ENCODE measurements around the gene MTA3. TPM values are rescaled to one million over a fixed set of nuclear protein-coding genes. Genes with fewer than 3 reads are reported as not detected.

MTA3 gene
- total and polyA plus RNA-seq, 9 of the 15 experiments (the other 6 are each of a cell fraction or from before 2014, with no cell fraction given) = 12.4 to 39.6 (median 23.5) TPM

GRCh38 chr2:42712934-42713333 is 144.5 kb downstream of the MTA3 start (continued):
- TF ChIP-seq NR4A1 (CRISPR knock-in tag; IDR thresholded peaks at IDR 0.05) (no peak), NR4A1 (tag; IDR thresholded peaks at IDR 0.05) (no peak), MAZ (CRISPR knock-in tag; conservative IDR thresholded peaks at IDR 0.05 in 1 of 2, IDR thresholded peaks at IDR 0.05 in 1 of 2) (no peak), SMARCB1 (IDR thresholded peaks at IDR 0.05; ENCODE audit: insufficient read length, low read depth) (no peak)

GRCh38 chr2:42713920-42714319 is 145.5 kb downstream of the MTA3 start:
- no peaks in the 10 kb centered on the region for H3K36me3 ChIP-seq (ENCODE audit: control insufficient read depth, insufficient read depth, low read length)
- no peaks in the 10 kb centered on the region for H3K4me1 ChIP-seq (replicated peaks in 1 of 2; ENCODE audit: control insufficient read depth in 2 of 2, insufficient read depth in 2 of 2, low read length in 2 of 2)
- ChIA-PET CTCF (ENCODE audit: low intra/inter-chr PET ratio) (no interaction called here), POLR2A (interaction anchor here (1.1 kb wide), 1 partner anchor 14 kb away, joined by 3 read pairs; no protein-coding TSS in a partner anchor)
- FAIRE-seq (no peak), DNase-seq (ENCODE audit: extremely low read depth in 1 of 4, low spot score in 3 of 4) (no peak), ATAC-seq (no peak)
- no peak overlapping the region for H3K27ac ChIP-seq (ENCODE audit: extremely low read depth, low read depth, low read length)
- no peaks in the 10 kb centered on the region for H4K20me1 ChIP-seq (replicated peaks; ENCODE audit: control insufficient read depth, insufficient read depth, low read length)
- no peak overlapping the region for H3K4me2 ChIP-seq (ENCODE audit: insufficient read depth, low read length)
- H3K79me2 ChIP-seq (ENCODE audit: control insufficient read depth, insufficient read depth, low read length) = no peaks in the 10 kb centered on the region
- TF ChIP-seq RFX1 (IDR thresholded peaks at IDR 0.05) (no peak), ZNF444 (CRISPR knock-in tag; IDR thresholded peaks at IDR 0.05) (no peak), ZFP1 (CRISPR knock-in tag; IDR thresholded peaks at IDR 0.05) (no peak)
- TF ChIP-seq, protein P1, sequence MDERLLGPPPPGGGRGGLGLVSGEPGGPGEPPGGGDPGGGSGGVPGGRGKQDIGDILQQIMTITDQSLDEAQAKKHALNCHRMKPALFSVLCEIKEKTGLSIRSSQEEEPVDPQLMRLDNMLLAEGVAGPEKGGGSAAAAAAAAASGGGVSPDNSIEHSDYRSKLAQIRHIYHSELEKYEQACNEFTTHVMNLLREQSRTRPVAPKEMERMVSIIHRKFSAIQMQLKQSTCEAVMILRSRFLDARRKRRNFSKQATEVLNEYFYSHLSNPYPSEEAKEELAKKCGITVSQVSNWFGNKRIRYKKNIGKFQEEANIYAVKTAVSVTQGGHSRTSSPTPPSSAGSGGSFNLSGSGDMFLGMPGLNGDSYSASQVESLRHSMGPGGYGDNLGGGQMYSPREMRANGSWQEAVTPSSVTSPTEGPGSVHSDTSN (CRISPR knock-in tag; IDR thresholded peaks at IDR 0.05; ENCODE audit: low read depth) = no peak
- TF ChIP-seq, protein P1 (tag; conservative IDR thresholded peaks at IDR 0.05; ENCODE audit: low read depth) = 0 out of 2 replicates have a peak, but pooled peaks have one; percentile 10
- peaks cover 0 to 2% of the 10 kb centered on the region in 2 experiments; a peak in 1 of 5 replicates for H3K27me3 ChIP-seq (ENCODE audit: control insufficient read depth in 2 of 2, insufficient read depth in 2 of 2, low read length in 2 of 2)
- in situ Hi-C loops (cut with MboI) = no loop called here
- intact Hi-C loops (cut with micrococcal nuclease) = no loop called here
- H3K4me3 ChIP-seq = no peak overlapping the region
- no TSS peak for BruUV-seq (replicated peaks)
- H3K9me3 ChIP-seq (replicated peaks; ENCODE audit: control insufficient read depth, insufficient read depth, low read depth, low read length) = no peaks in the 10 kb centered on the region
- H3K9me1 ChIP-seq (ENCODE audit: control insufficient read depth, insufficient read depth, low read length) = no peaks in the 10 kb centered on the region
- H2AFZ ChIP-seq (ENCODE audit: low read depth, low read length) = no peak overlapping the region
- no peak overlapping the region for H3K9ac ChIP-seq (ENCODE audit: insufficient read depth in 1 of 2, low read depth in 2 of 2, low read length in 2 of 2)
- WGBS (ENCODE audit: insufficient coverage, low coverage, missing lambda C conversion rate) = 17% methylated on average over 4 of the region's 4 CpGs

Measured in K562 (cell line).